Sigmoid colon (tissue), 4 donors: ENCODE measurements around the gene ELMOD3.
A peak's percentile ranks its signal among the peaks of the same experiment; 100 is the strongest.

Experiments
- CTCF ChIP-seq, 4 experiments: fragments of 450-650 bp in 3 of 4; fragments of 200-600 bp in 1 of 4; IDR thresholded peaks; one replicate each; pipeline ENCODE4 v1.5.1; 2016 to 2019; ENCODE audit warnings: antibody characterized with exemption in 4 of 4, mild to moderate bottlenecking in 3 of 4, moderate library complexity in 2 of 4
- POLR2A ChIP-seq, 2 donors: fragments of 450-650 bp; IDR thresholded peaks; one replicate each; pipeline ENCODE4 v1.6.1; 2016; ENCODE audit warnings: antibody characterized with exemption in 2 of 2, mild to moderate bottlenecking in 2 of 2, moderate library complexity in 2 of 2
- POLR2AphosphoS5 ChIP-seq, 4 donors: sonication (generic); formaldehyde crosslinking; IDR thresholded peaks; one replicate each; pipeline ENCODE4 v1.6.1; 2017; ENCODE audit warnings: antibody characterized with exemption in 4 of 4

DNA sequence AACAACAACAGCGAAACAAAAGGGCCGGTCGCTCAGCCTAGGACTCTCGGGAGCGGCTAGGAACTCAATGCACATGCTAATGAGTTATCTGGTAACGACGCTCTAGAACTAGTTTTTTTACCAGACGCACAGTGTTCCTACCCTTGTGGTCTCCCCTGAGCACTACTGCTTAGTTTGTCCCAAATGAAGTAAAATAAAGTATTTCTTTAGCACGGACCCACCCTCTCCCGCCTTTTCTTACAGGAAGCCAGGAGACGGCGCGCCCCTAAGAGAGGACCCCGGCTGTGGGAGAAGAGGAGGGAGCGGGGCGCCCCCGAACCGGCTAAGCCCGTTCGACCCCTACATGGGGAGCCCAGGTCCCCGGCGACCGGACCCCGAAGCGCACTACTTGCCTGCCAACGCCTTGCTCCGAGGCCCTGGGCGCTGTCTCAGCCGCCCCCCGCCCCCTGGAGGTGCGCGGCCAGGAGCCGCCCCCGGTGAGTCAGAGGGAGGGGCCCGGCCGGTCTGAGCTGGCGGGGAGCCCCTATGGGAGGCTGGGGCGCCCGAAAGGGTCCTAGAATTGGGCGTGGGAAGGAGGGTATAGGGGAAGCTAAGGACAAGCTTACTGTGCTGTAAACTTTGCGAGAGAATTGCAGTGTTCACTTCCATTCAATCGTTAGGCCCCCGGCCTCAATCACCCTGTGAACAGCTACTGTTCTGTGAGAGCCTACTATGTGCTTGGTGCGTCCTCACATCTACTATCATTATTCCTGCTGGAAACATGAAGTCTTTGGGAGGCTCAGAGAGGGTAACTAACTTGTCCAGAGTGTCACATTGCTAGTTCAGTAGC is 59.2 kb downstream of the ELMOD3 start:
- TF ChIP-seq CTCF (IDR thresholded peaks at IDR 0.05) (no peak), POLR2AphosphoS5 (IDR thresholded peaks at IDR 0.05) (peak; percentile 17 to 45 (median 37)), POLR2A (IDR thresholded peaks at IDR 0.05) (peak in 1 of 2 donors; percentile 26)
